WI38 (cell line): ENCODE measurements around the gene SLAMF8.

Source experiments
- H3K4me3 ChIP-seq: 2 replicates; pipeline ENCODE4 v1.5.1; 2011; ENCODE audit warnings: low read depth, mild to moderate bottlenecking, control low read depth, low read length
- CTCF ChIP-seq: IDR thresholded peaks from 2 replicates; pipeline ENCODE4 v1.5.1; 2012; ENCODE audit warnings: low read depth, mild to moderate bottlenecking, control low read depth, low read length

The SLAMF8 gene

GRCh38 chr1:159799446-159799985 lies 27.2 kb upstream of the SLAMF8 start:
- H3K4me3 ChIP-seq = no peak overlapping the region
- no peak for TF ChIP-seq CTCF

DNA sequence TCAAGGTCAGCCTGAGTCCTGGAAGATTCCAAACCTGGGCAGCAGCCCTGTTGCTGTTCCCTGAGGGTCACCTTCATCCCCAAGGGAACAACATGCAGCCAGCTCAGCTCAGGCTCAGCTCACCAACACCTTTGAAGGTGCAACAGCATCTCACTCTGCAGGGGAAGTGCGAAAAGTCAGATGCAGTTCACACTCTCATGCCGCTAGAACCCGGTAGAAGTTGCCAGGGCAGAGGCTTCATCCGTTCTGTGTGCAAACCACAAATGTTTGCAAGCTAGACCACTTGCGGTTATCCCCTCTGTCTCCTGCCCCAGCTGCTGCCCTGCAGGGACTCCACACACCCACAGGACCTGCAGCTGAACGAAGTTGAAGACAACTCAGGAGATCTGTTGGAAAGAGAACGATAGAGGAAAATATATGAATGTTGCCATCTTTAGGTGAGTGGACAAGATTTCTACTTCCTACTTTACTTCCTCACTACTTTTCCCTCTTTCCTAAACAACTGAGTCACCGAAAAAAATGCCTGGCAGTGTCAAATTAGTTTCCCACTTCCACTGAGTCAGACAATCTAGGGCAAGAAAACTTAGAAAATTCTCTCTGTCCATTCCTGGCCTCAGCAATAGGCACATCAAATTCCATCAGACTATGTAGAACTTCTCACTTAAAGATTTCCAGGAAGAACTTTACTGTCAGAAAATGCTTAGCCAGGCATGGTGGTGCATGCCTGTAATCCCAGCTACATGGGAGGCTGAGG lies 26.3 kb upstream of the SLAMF8 start:
- H3K4me3 ChIP-seq = no peak overlapping the region
- no peak for TF ChIP-seq CTCF

GRCh38 chr1:159802111-159802510 lies 24.6 kb upstream of the SLAMF8 start, which contains the start of gene FCRL6:
Gene FCRL6, plus strand, starts transcription at chr1:159802360. Its CDS starts 65 bp downstream, at chr1:159802425.
- H3K4me3 ChIP-seq = no peak within 1 kb of the TSS
- TF ChIP-seq CTCF = no peak

- no peak overlapping the region for H3K4me3 ChIP-seq
- TF ChIP-seq CTCF = no peak
Observed at GRCh38 chr1:159803956-159804689, 22.6 kb upstream of the SLAMF8 start.

DNA sequence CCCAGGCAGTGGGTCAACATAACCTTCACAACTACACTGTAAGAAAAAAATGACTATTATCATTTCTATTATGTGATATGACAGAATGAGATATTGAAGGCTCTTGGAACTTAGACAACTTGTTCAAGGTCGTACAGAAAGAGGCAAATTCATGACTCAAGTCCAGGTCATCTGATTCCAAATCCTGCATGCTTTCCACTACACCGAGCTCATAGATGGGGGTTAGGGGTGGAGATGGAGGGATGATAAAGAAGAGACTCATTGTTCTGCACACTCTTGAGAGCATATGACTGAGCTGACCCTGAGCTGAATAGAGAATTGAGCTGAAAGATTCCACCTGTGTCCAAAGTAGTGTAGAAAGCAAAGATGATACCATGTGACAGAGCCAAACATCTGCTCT lies 21.7 kb upstream of the SLAMF8 start:
- no peak for TF ChIP-seq CTCF
- no peak overlapping the region for H3K4me3 ChIP-seq

DNA sequence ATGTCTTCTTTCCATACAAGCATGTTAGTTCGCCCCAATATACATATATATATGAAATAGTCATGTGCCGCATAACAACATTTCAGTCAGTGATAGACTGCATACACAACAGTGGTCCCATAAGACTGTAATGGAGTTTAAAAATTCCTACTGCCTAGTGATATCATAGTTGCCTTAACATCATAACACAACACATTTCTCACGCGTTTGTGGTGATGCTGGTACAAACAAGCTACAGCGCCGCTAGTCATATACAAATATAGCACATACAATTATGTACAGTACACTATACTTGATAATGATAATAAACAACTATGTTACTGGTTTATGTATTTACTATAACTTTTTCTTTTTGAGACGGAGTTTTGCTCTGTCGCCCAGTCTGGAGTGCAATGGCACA lies 10.7 kb upstream of the SLAMF8 start:
- no peak for TF ChIP-seq CTCF
- H3K4me3 ChIP-seq = no peak overlapping the region
